ENCODE data around the gene ZFHX3.

The ZFHX3 gene

DNA sequence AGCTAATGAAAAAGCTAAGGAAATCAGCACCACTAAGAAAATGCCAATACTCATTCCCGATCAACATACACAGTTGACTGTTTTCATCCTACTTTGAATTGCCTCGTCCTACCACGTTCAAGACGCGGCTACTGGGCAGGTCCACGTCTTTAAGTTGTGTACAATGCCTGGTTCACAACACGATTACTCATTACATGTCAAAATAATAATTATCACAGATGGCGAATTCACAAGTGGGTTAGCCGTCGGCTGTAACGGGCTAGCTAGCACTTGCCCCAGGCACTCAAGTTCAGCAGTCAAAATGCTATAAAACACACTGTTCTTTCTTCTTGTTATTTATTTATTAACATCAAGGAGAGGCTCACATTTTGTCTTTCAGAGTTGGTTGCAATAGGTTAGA lies 124.2 kb downstream of the ZFHX3 start:
- no peak overlapping the region for H2AFZ ChIP-seq (ENCODE audit: low read depth)
- no peaks in the 10 kb centered on the region for H4K20me1 ChIP-seq (ENCODE audit: insufficient read depth)
- H3K4me1 ChIP-seq (ENCODE audit: low read depth, poor library complexity, severe bottlenecking): no peaks in the 10 kb centered on the region
- H3K36me3 ChIP-seq (ENCODE audit: insufficient read depth): no peaks in the 10 kb centered on the region
- no peak overlapping the region for H3K9ac ChIP-seq
- no peak overlapping the region for H3K27ac ChIP-seq
- H3K79me2 ChIP-seq (ENCODE audit: insufficient read depth, low read depth): no peaks in the 10 kb centered on the region
- H3K27me3 ChIP-seq (ENCODE audit: insufficient read depth, low read depth): no peaks in the 10 kb centered on the region
- H3K4me3 ChIP-seq (IDR thresholded peaks at IDR 0.05; ENCODE audit: insufficient read depth, low read depth, low read length): no peak overlapping the region
- TF ChIP-seq CTCF (conservative IDR thresholded peaks at IDR 0.05; ENCODE audit: low read depth, low read length): no peak
- H3K4me2 ChIP-seq: no peak overlapping the region

DNA sequence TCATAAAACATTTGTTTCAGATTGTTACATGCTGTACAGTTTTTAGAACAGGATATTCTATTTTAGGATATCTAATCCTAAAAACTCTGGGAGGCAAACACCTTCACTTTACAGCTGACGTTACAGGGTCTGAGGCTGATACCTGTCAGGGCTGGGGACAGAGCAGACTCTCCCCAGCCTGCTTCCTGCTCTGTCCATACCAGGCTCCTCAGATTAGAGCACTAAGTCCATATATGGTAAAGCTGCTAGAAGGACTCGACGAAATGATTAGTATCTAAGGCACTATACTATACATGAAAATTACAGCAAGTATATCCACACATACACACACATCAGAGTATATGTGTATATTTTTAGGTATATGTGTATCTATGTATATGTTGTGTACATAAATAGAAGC lies 125.2 kb downstream of the ZFHX3 start:
- Histone ChIP-seq H3K4me2 (no peak overlapping the region), H3K79me2 (ENCODE audit: insufficient read depth, low read depth) (no peaks in the 10 kb centered on the region), H3K4me3 (IDR thresholded peaks at IDR 0.05; ENCODE audit: insufficient read depth, low read depth, low read length) (no peak overlapping the region), H3K27me3 (ENCODE audit: insufficient read depth, low read depth) (no peaks in the 10 kb centered on the region), H3K4me1 (ENCODE audit: low read depth, poor library complexity, severe bottlenecking) (no peaks in the 10 kb centered on the region), H4K20me1 (ENCODE audit: insufficient read depth) (no peaks in the 10 kb centered on the region), H3K9ac (no peak overlapping the region), H2AFZ (ENCODE audit: low read depth) (no peak overlapping the region), H3K27ac (no peak overlapping the region), H3K36me3 (ENCODE audit: insufficient read depth) (no peaks in the 10 kb centered on the region)
- TF ChIP-seq CTCF (conservative IDR thresholded peaks at IDR 0.05; ENCODE audit: low read depth, low read length): no peak

DNA sequence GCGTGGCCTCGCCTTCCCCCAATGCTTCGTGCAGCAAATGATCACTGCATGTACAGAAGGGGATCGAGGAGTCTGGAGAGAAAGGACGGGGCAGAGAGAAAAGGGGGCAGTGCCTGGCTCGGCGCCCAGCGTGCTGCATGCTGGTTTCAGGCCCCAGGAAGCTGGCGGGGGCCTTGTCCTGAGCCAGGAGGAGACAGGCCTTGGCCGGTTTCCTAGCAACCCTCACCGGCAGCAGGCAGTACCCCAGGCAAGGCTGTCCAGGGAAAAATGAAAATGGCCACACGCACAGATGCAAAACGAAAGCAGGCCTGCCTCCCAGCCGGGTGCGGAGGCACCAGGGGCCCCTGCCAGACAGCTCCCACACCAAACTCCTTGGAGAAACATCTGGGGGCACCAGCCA lies 126.3 kb downstream of the ZFHX3 start:
- Histone ChIP-seq H4K20me1 (ENCODE audit: insufficient read depth) (no peaks in the 10 kb centered on the region), H2AFZ (ENCODE audit: low read depth) (no peak overlapping the region), H3K36me3 (ENCODE audit: insufficient read depth) (no peaks in the 10 kb centered on the region), H3K79me2 (ENCODE audit: insufficient read depth, low read depth) (no peaks in the 10 kb centered on the region), H3K4me2 (no peak overlapping the region), H3K4me1 (ENCODE audit: low read depth, poor library complexity, severe bottlenecking) (no peaks in the 10 kb centered on the region), H3K4me3 (IDR thresholded peaks at IDR 0.05; ENCODE audit: insufficient read depth, low read depth, low read length) (no peak overlapping the region), H3K9ac (no peak overlapping the region), H3K27me3 (ENCODE audit: insufficient read depth, low read depth) (no peaks in the 10 kb centered on the region), H3K27ac (no peak overlapping the region)
- no peak for TF ChIP-seq CTCF (conservative IDR thresholded peaks at IDR 0.05; ENCODE audit: low read depth, low read length)

DNA sequence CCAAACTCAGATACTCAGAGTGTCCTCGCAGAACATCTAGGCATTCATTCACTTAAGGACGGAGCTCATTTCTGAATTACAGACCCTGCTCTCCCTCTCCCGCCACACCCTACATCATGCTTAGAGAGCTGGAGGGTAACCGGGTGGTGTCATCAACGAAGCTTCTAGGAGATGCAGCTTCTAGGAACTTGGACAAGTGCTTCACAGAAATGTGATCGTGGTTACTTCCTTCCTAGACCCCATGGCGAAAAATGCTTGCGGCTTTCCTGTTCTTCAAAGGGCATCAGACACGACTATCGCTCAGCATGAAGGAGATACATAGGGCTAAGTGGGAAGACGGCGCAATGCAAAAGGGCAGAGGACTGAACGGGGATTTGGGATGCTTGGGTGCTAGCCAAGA lies 126.8 kb downstream of the ZFHX3 start:
- no peak overlapping the region for H3K27ac ChIP-seq
- H3K27me3 ChIP-seq (ENCODE audit: insufficient read depth, low read depth): no peaks in the 10 kb centered on the region
- H3K4me2 ChIP-seq: no peak overlapping the region
- no peaks in the 10 kb centered on the region for H3K4me1 ChIP-seq (ENCODE audit: low read depth, poor library complexity, severe bottlenecking)
- H3K79me2 ChIP-seq (ENCODE audit: insufficient read depth, low read depth): no peaks in the 10 kb centered on the region
- H3K9ac ChIP-seq: no peak overlapping the region
- no peaks in the 10 kb centered on the region for H4K20me1 ChIP-seq (ENCODE audit: insufficient read depth)
- no peak overlapping the region for H3K4me3 ChIP-seq (IDR thresholded peaks at IDR 0.05; ENCODE audit: insufficient read depth, low read depth, low read length)
- no peaks in the 10 kb centered on the region for H3K36me3 ChIP-seq (ENCODE audit: insufficient read depth)
- no peak for TF ChIP-seq CTCF (conservative IDR thresholded peaks at IDR 0.05; ENCODE audit: low read depth, low read length)
- no peak overlapping the region for H2AFZ ChIP-seq (ENCODE audit: low read depth)

GRCh38 chr16:72917051-72917450 lies 130.9 kb downstream of the ZFHX3 start:
- Histone ChIP-seq H3K4me3 (IDR thresholded peaks at IDR 0.05; ENCODE audit: insufficient read depth, low read depth, low read length) (no peak overlapping the region), H3K36me3 (ENCODE audit: insufficient read depth) (no peaks in the 10 kb centered on the region), H2AFZ (ENCODE audit: low read depth) (no peak overlapping the region), H3K4me2 (no peak overlapping the region), H3K9ac (no peak overlapping the region), H3K27ac (no peak overlapping the region), H3K79me2 (ENCODE audit: insufficient read depth, low read depth) (no peaks in the 10 kb centered on the region), H4K20me1 (ENCODE audit: insufficient read depth) (no peaks in the 10 kb centered on the region), H3K27me3 (ENCODE audit: insufficient read depth, low read depth) (no peaks in the 10 kb centered on the region), H3K4me1 (ENCODE audit: low read depth, poor library complexity, severe bottlenecking) (no peaks in the 10 kb centered on the region)
- TF ChIP-seq CTCF (conservative IDR thresholded peaks at IDR 0.05; ENCODE audit: low read depth, low read length): no peak
